ENCODE data around the gene SLC7A5.
"Not testable (repeated sequence)": the region's sequence is repeated elsewhere in the genome, so short reads cannot be mapped to it uniquely, and the experiment has no call there.

The SLC7A5 gene

GRCh38 chr16:87828071-87828906 lies 41.0 kb downstream of the SLC7A5 start:
- in situ Hi-C loops (cut with MboI; ENCODE audit: low sequenced_read_pairs, unreplicated experiment), result no loop called here
- no peak for DNase-seq (ENCODE audit: low spot score)
- no peak for TF ChIP-seq CTCF (IDR thresholded peaks at IDR 0.05; ENCODE audit: borderline replicate concordance, control extremely low read depth, extremely low read depth, insufficient read depth, missing control alignments)

- DNase-seq (ENCODE audit: low spot score); in situ Hi-C loops (cut with MboI; ENCODE audit: low sequenced_read_pairs, unreplicated experiment): not testable (repeated sequence)
Observed at GRCh38 chr16:87827588-87827915, 41.8 kb downstream of the SLC7A5 start.

GRCh38 chr16:87826798-87827587 lies 42.3 kb downstream of the SLC7A5 start:
- in situ Hi-C loops (cut with MboI; ENCODE audit: low sequenced_read_pairs, unreplicated experiment), result no loop called here
- DNase-seq (ENCODE audit: low spot score), result no peak
- TF ChIP-seq CTCF (IDR thresholded peaks at IDR 0.05; ENCODE audit: borderline replicate concordance, control extremely low read depth, extremely low read depth, insufficient read depth, missing control alignments), result no peak

GRCh38 chr16:87826407-87826797 lies 42.9 kb downstream of the SLC7A5 start:
- in situ Hi-C loops (cut with MboI; ENCODE audit: low sequenced_read_pairs, unreplicated experiment); DNase-seq (ENCODE audit: low spot score): not testable (repeated sequence)

GRCh38 chr16:87825842-87826120 lies 43.5 kb downstream of the SLC7A5 start:
- DNase-seq (ENCODE audit: low spot score); in situ Hi-C loops (cut with MboI; ENCODE audit: low sequenced_read_pairs, unreplicated experiment): not testable (repeated sequence)

GRCh38 chr16:87824991-87825841 lies 44.1 kb downstream of the SLC7A5 start:
- in situ Hi-C loops (cut with MboI; ENCODE audit: low sequenced_read_pairs, unreplicated experiment), result no loop called here
- DNase-seq (ENCODE audit: low spot score), result no peak
- TF ChIP-seq CTCF (IDR thresholded peaks at IDR 0.05; ENCODE audit: borderline replicate concordance, control extremely low read depth, extremely low read depth, insufficient read depth, missing control alignments), result no peak

- no peak for TF ChIP-seq CTCF (IDR thresholded peaks at IDR 0.05; ENCODE audit: borderline replicate concordance, control extremely low read depth, extremely low read depth, insufficient read depth, missing control alignments)
- in situ Hi-C loops (cut with MboI; ENCODE audit: low sequenced_read_pairs, unreplicated experiment), result no loop called here
- DNase-seq (ENCODE audit: low spot score), result no peak
Observed at GRCh38 chr16:87824016-87824990, 45.0 kb downstream of the SLC7A5 start.
